ENCODE data around the gene TBRG4.

DNA sequence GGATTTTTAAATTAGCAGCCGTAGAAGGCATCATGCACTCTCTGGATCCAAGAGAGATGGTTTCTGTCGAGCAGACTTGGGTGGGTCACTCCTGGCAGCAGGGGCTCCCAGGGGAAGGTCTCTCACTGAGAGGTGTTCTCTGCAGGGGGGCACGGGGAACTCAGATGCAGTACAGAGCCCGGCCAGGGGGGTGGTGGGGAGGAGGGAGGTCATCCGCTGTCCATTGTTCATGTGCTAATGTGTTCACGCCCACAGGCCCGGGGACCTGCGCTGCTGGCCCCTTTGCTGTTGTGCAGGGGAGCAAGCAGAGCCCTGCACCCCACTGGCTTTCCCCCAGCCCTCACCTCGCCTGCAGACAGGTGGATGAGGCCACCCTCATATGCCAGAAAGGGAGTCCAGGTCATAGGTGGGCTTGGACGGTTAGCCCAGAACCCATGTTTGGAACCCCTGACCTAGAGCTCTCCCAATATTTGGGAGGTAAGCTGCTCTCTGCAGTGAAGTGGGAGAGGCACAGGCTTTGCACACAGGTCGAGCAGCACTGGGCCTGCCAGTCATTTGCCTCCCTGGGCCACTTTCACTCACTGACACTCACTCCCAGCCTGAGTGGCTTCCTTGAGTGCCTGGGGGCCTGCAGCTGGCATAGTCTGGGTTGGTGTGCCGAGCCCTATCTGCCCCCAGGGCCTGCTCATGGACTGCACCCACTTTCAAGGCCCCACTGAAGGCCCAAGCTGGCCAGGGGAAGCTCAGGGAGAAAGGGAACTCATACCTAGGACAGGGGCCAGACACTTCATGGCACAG lies 12.6 kb upstream of the TBRG4 start:
- no peak for TF ChIP-seq EZH2 (IDR thresholded peaks at IDR 0.05; ENCODE audit: borderline replicate concordance, low read depth, low read length, severe bottlenecking)
- TF ChIP-seq, protein P1, sequence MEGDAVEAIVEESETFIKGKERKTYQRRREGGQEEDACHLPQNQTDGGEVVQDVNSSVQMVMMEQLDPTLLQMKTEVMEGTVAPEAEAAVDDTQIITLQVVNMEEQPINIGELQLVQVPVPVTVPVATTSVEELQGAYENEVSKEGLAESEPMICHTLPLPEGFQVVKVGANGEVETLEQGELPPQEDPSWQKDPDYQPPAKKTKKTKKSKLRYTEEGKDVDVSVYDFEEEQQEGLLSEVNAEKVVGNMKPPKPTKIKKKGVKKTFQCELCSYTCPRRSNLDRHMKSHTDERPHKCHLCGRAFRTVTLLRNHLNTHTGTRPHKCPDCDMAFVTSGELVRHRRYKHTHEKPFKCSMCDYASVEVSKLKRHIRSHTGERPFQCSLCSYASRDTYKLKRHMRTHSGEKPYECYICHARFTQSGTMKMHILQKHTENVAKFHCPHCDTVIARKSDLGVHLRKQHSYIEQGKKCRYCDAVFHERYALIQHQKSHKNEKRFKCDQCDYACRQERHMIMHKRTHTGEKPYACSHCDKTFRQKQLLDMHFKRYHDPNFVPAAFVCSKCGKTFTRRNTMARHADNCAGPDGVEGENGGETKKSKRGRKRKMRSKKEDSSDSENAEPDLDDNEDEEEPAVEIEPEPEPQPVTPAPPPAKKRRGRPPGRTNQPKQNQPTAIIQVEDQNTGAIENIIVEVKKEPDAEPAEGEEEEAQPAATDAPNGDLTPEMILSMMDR (IDR thresholded peaks at IDR 0.05; ENCODE audit: borderline replicate concordance, extremely low read depth, low read length, poor library complexity, severe bottlenecking) = no peak
